WTC11 (cell line): Measurements from ENCODE around the gene ACSS2.
"Not testable (repeated sequence)": the region's sequence is repeated elsewhere in the genome, so short reads cannot be mapped to it uniquely, and the experiment has no call there.

Experiments used
- CTCF ChIP-seq: fragments of 200-600 bp; IDR thresholded peaks from 2 replicates; pipeline ENCODE4 v1.8.0; 2022; ENCODE audit warnings: antibody characterized with exemption
- ELF4 ChIP-seq: sonication (generic); formaldehyde crosslinking; IDR thresholded peaks from 2 replicates; pipeline ENCODE4 v1.8.1; 2022; ENCODE audit warnings: low read depth, mild to moderate bottlenecking, moderate library complexity, missing genetic modification reagents

GRCh38 chr20:34898129-34898528 is 21.7 kb downstream of the ACSS2 start:
- TF ChIP-seq CTCF; ELF4 (CRISPR knock-in tag): not testable (repeated sequence)
